Epithelial cell of prostate (primary cell): Measurements from ENCODE around the gene ETS1.

Experiments
- DNase-seq: peaks from one replicate; pipeline ENCODE4 v3.0.0-alpha.2; 2011; ENCODE audit warnings: low read depth, low spot score
- H3K27ac ChIP-seq: fragments of 450-650 bp; 2 replicates; pipeline ENCODE4 v1.5.1; 2017; ENCODE audit warnings: mild to moderate bottlenecking

The ETS1 gene

GRCh38 chr11:128474036-128474874, 113.1 kb downstream of the ETS1 start:
- no peak for DNase-seq
- H3K27ac ChIP-seq = no peak overlapping the region

GRCh38 chr11:128473636-128474035, 113.7 kb downstream of the ETS1 start:
- no peak for DNase-seq
- H3K27ac ChIP-seq = no peak overlapping the region

GRCh38 chr11:128472128-128473089, 114.9 kb downstream of the ETS1 start:
- H3K27ac ChIP-seq = no peak overlapping the region
- DNase-seq = no peak

GRCh38 chr11:128471138-128471661, 116.2 kb downstream of the ETS1 start:
- DNase-seq = no peak
- no peak overlapping the region for H3K27ac ChIP-seq

GRCh38 chr11:128470081-128470480, 117.3 kb downstream of the ETS1 start:
- DNase-seq = no peak
- H3K27ac ChIP-seq = peak overlapping the region; percentile 68

GRCh38 chr11:128469220-128469619, 118.1 kb downstream of the ETS1 start:
- peak overlapping the region; percentile 68 for H3K27ac ChIP-seq
- DNase-seq = no peak

- peak overlapping the region; percentile 68 for H3K27ac ChIP-seq
- no peak for DNase-seq
These were observed 119.2 kb downstream of the ETS1 start for GRCh38 chr11:128468111-128468510.

- DNase-seq = peak; percentile 60
- peak overlapping the region; percentile 68 for H3K27ac ChIP-seq
These were observed 119.7 kb downstream of the ETS1 start for GRCh38 chr11:128467610-128468041.

- peak overlapping the region; percentile 68 for H3K27ac ChIP-seq
- no peak for DNase-seq
These were observed 120.3 kb downstream of the ETS1 start for GRCh38 chr11:128467041-128467440.

- H3K27ac ChIP-seq = peak overlapping the region; percentile 68
- no peak for DNase-seq
These were observed 121.2 kb downstream of the ETS1 start for GRCh38 chr11:128465946-128466705.

- no peak for DNase-seq
- H3K27ac ChIP-seq = no peak overlapping the region
These were observed 121.8 kb downstream of the ETS1 start for GRCh38 chr11:128465531-128465930.

- no peak for DNase-seq
- no peak overlapping the region for H3K27ac ChIP-seq
These were observed 122.4 kb downstream of the ETS1 start for GRCh38 chr11:128464878-128465450.

- no peak overlapping the region for H3K27ac ChIP-seq
- DNase-seq = no peak
These were observed 123.4 kb downstream of the ETS1 start for GRCh38 chr11:128463979-128464378.

- DNase-seq = no peak
- H3K27ac ChIP-seq = no peak overlapping the region
These were observed 124.0 kb downstream of the ETS1 start for GRCh38 chr11:128463371-128463829.

- DNase-seq = no peak
- no peak overlapping the region for H3K27ac ChIP-seq
These were observed 124.4 kb downstream of the ETS1 start for GRCh38 chr11:128462922-128463321.

- no peak for DNase-seq
- H3K27ac ChIP-seq = no peak overlapping the region
These were observed 125.2 kb downstream of the ETS1 start for GRCh38 chr11:128462189-128462588.

GRCh38 chr11:128458321-128458720, 129.0 kb downstream of the ETS1 start:
- no peak for DNase-seq
- H3K27ac ChIP-seq = peak overlapping the region; percentile 29

GRCh38 chr11:128457874-128458273, 129.5 kb downstream of the ETS1 start:
- H3K27ac ChIP-seq = peak overlapping the region; percentile 29
- DNase-seq = no peak

- H3K27ac ChIP-seq = no peak overlapping the region
These were observed 130.6 kb downstream of the ETS1 start for GRCh38 chr11:128456566-128457268.

More at GRCh38 chr11:128456566-128457268, 130.6 kb downstream of the ETS1 start:
- no peak for DNase-seq
